Measurements from ENCODE around the gene CD69. TPM values are rescaled to one million over a fixed set of nuclear protein-coding genes. Genes with fewer than 3 reads are reported as not detected.

CD69 gene
- total RNA-seq, 1 experiment from 2014 or later, result 0.98 TPM

DNA sequence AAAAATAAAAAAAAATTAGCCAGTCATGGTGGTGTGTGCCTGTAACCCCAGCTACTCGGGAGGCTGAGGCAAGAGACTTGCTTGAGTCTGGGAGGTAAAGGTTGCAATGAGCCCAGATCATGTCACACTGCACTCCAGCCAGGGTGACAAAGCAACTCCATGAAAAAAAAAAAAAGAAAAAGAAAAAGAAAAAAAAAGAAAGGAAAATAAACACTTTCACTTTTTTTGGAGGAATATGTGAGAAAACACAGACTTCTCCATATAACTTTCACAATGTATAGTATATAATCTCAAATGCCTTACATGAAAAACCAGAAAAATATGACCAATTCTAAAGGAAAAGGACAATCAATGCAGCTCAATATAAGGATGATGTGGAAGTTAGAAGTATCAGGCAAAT, 36.7 kb downstream of the CD69 start:
- ChIA-PET CTCF (no interaction called here), POLR2A (no interaction called here)
- DNase-seq (ENCODE audit: low read depth, low spot score) (no peak), ATAC-seq (no peak)
- intact Hi-C loops (cut with micrococcal nuclease; ENCODE audit: unreplicated experiment) (no loop called here), in situ Hi-C loops (cut with HindIII; ENCODE audit: low pct_unique_long_range_greater_than_20kb, low sequenced_read_pairs) (no loop called here)
- H3K36me3 ChIP-seq (ENCODE audit: control insufficient read depth, insufficient read depth, low read length), result no peaks in the 10 kb centered on the region
- TF ChIP-seq, protein P1, sequence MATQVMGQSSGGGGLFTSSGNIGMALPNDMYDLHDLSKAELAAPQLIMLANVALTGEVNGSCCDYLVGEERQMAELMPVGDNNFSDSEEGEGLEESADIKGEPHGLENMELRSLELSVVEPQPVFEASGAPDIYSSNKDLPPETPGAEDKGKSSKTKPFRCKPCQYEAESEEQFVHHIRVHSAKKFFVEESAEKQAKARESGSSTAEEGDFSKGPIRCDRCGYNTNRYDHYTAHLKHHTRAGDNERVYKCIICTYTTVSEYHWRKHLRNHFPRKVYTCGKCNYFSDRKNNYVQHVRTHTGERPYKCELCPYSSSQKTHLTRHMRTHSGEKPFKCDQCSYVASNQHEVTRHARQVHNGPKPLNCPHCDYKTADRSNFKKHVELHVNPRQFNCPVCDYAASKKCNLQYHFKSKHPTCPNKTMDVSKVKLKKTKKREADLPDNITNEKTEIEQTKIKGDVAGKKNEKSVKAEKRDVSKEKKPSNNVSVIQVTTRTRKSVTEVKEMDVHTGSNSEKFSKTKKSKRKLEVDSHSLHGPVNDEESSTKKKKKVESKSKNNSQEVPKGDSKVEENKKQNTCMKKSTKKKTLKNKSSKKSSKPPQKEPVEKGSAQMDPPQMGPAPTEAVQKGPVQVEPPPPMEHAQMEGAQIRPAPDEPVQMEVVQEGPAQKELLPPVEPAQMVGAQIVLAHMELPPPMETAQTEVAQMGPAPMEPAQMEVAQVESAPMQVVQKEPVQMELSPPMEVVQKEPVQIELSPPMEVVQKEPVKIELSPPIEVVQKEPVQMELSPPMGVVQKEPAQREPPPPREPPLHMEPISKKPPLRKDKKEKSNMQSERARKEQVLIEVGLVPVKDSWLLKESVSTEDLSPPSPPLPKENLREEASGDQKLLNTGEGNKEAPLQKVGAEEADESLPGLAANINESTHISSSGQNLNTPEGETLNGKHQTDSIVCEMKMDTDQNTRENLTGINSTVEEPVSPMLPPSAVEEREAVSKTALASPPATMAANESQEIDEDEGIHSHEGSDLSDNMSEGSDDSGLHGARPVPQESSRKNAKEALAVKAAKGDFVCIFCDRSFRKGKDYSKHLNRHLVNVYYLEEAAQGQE (IDR thresholded peaks at IDR 0.05; ENCODE audit: insufficient read depth in 1 of 2, low read depth in 2 of 2, low read length in 1 of 2), result no peak
- TF ChIP-seq TCF7L2 (IDR thresholded peaks at IDR 0.05; ENCODE audit: low read depth, low read length) (no peak), POLR2AphosphoS5 (IDR thresholded peaks at IDR 0.05; ENCODE audit: low read depth, low read length) (no peak), SIN3A (IDR thresholded peaks at IDR 0.05; ENCODE audit: borderline replicate concordance, insufficient read depth, low read depth, low read length) (no peak)
- TF ChIP-seq, protein P2, sequence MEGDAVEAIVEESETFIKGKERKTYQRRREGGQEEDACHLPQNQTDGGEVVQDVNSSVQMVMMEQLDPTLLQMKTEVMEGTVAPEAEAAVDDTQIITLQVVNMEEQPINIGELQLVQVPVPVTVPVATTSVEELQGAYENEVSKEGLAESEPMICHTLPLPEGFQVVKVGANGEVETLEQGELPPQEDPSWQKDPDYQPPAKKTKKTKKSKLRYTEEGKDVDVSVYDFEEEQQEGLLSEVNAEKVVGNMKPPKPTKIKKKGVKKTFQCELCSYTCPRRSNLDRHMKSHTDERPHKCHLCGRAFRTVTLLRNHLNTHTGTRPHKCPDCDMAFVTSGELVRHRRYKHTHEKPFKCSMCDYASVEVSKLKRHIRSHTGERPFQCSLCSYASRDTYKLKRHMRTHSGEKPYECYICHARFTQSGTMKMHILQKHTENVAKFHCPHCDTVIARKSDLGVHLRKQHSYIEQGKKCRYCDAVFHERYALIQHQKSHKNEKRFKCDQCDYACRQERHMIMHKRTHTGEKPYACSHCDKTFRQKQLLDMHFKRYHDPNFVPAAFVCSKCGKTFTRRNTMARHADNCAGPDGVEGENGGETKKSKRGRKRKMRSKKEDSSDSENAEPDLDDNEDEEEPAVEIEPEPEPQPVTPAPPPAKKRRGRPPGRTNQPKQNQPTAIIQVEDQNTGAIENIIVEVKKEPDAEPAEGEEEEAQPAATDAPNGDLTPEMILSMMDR (IDR thresholded peaks at IDR 0.05), result no peak
- peaks cover 2% of the 10 kb centered on the region; the same call in 1 of the 2 replicates for H3K4me1 ChIP-seq (ENCODE audit: control insufficient read depth, insufficient read depth, low read length)
- no TSS peak for BruUV-seq (replicated peaks)
- no peaks in the 10 kb centered on the region for H3K9me3 ChIP-seq (ENCODE audit: control insufficient read depth, insufficient read depth, low read depth, low read length)
- H3K27ac ChIP-seq (ENCODE audit: low read length), result no peak overlapping the region
- H3K27me3 ChIP-seq (ENCODE audit: control insufficient read depth, insufficient read depth, low read length), result no peaks in the 10 kb centered on the region
- no peak overlapping the region for H3K4me3 ChIP-seq (ENCODE audit: low read depth in 2 of 2, low read length in 2 of 2)

DNA sequence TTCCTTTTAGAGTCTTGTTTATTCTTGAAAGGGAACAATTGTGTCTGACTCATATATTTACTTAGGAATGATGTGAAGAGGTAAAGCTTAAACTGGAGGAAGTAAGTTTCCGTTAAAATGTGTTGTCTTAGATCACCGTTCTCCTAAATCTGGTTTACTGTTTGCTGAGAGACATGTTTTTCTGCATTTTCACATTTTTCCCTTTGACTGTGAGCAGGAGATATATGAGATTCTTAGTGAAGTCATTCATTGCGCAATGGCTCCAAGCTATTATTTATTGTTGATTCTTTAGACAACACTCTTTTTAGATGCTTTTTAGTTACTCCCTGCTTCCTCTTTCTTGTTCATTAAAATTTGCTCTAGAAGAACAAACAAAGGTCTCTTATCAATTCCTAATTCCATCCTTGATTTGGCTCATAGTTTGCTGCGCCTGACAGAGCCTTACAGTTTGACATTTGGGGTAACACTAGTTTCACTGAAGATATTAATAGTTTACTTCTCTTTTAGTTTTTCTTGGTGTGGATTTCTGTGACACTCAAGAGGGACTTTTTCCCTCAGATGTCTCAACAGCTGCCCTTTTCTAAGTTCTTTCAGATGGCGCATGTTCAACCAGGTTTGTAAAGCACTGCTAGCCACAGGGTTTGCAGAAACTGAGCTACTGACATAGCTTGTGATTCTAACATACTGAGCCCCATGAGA, 39.2 kb downstream of the CD69 start:
- ATAC-seq (0 out of 2 replicates have a peak, but pooled peaks have one; percentile 53), DNase-seq (ENCODE audit: low read depth, low spot score) (peak; percentile 56)
- BruUV-seq (replicated peaks), result no TSS peak
- Histone ChIP-seq H3K9me3 (ENCODE audit: control insufficient read depth, insufficient read depth, low read depth, low read length) (no peaks in the 10 kb centered on the region), H3K4me1 (ENCODE audit: control insufficient read depth, insufficient read depth, low read length) (peaks cover 2% of the 10 kb centered on the region; the same call in 1 of the 2 replicates), H3K27me3 (ENCODE audit: control insufficient read depth, insufficient read depth, low read length) (no peaks in the 10 kb centered on the region), H3K36me3 (ENCODE audit: control insufficient read depth, insufficient read depth, low read length) (no peaks in the 10 kb centered on the region), H3K27ac (ENCODE audit: low read length) (no peak overlapping the region), H3K4me3 (ENCODE audit: low read depth in 2 of 2, low read length in 2 of 2) (no peak overlapping the region)
- TF ChIP-seq, protein P2 (IDR thresholded peaks at IDR 0.05), result no peak
- TF ChIP-seq, protein P1 (IDR thresholded peaks at IDR 0.05; ENCODE audit: insufficient read depth in 1 of 2, low read depth in 2 of 2, low read length in 1 of 2), result no peak
- TF ChIP-seq TCF7L2 (IDR thresholded peaks at IDR 0.05; ENCODE audit: low read depth, low read length) (no peak), SIN3A (IDR thresholded peaks at IDR 0.05; ENCODE audit: borderline replicate concordance, insufficient read depth, low read depth, low read length) (no peak), POLR2AphosphoS5 (IDR thresholded peaks at IDR 0.05; ENCODE audit: low read depth, low read length) (no peak)
- in situ Hi-C loops (cut with HindIII; ENCODE audit: low pct_unique_long_range_greater_than_20kb, low sequenced_read_pairs), result no loop called here
- ChIA-PET POLR2A (no interaction called here), CTCF (no interaction called here)
- intact Hi-C loops (cut with micrococcal nuclease; ENCODE audit: unreplicated experiment), result no loop called here
